Prostate gland (tissue), 2 donors: ENCODE data around the gene TAGAP. TPM values are rescaled to one million over a fixed set of nuclear protein-coding genes. Genes with fewer than 3 reads are reported as not detected.
A peak's percentile ranks its signal among the peaks of the same experiment; 100 is the strongest.

Source experiments
- DNase-seq: peaks from one replicate; pipeline ENCODE4 v3.0.0-alpha.2; 2019; ENCODE audit warnings: low spot score
- H3K27ac ChIP-seq, 2 donors: fragments of 200-600 bp; sonication (generic); 2 replicates each; pipeline ENCODE4 v1.5.1; 2017 to 2019
- H3K27me3 ChIP-seq: fragments of 200-600 bp; sonication (generic); replicated peaks from 2 replicates; pipeline ENCODE4 v1.5.1; 2019; ENCODE audit not compliant: insufficient read depth
- H3K36me3 ChIP-seq, 2 donors: fragments of 200-600 bp; sonication (generic); 1 replicate in 1 of 2; 2 replicates in 1 of 2; pipeline versions ENCODE4 v1.5.1 to v1.8.1; 2017 to 2019
- H3K4me1 ChIP-seq: fragments of 200-600 bp; sonication (generic); replicated peaks from 2 replicates; pipeline ENCODE4 v1.5.1; 2019
- H3K4me3 ChIP-seq, 2 donors: fragments of 200-600 bp; sonication (generic); 2 replicates each; pipeline ENCODE4 v1.5.1; 2017 to 2019
- H3K9me3 ChIP-seq: fragments of 200-600 bp; sonication (generic); 2 replicates; pipeline ENCODE4 v1.5.1; 2017
- CTCF ChIP-seq, 4 experiments: fragments of 200-600 bp in 2 of 4; fragments of 450-650 bp in 2 of 4; sonication (generic) in 2 of 4; IDR thresholded peaks; 1 replicate in 3 of 4; 2 replicates in 1 of 4; pipeline ENCODE4 v1.5.1; 2016 to 2019; ENCODE audit warnings: antibody characterized with exemption in 4 of 4, mild to moderate bottlenecking in 2 of 4, moderate library complexity in 2 of 4
- POLR2A ChIP-seq: fragments of 450-650 bp; IDR thresholded peaks from one replicate; pipeline ENCODE4 v1.6.1; 2016; ENCODE audit warnings: antibody characterized with exemption, mild to moderate bottlenecking
- POLR2AphosphoS5 ChIP-seq: sonication (generic); formaldehyde crosslinking; IDR thresholded peaks from one replicate; pipeline ENCODE4 v1.6.1; 2017; ENCODE audit warnings: antibody characterized with exemption
- WGBS: methylation state at CpG from one replicate; pipeline ENCODE4 v1.1.5; 2018; 5-methylcytosine and 5-hydroxymethylcytosine counted together
- intact Hi-C: fragments of 100-400 bp; cut with DNase I; formaldehyde crosslinking; loops from one replicate; pipeline ENCODE4 v1.14.2; 2022
- total RNA-seq, 2 donors: library from RNA; depleted of rRNA; stranded (reverse); fragments of >200 nt; gene quantifications; one replicate each; pipeline ENCODE4 v1.1.0, GENCODE V29; 2016

Gene TAGAP
- total RNA-seq = 1 to 10 TPM; 2.6 to 4.8 TPM

- TF ChIP-seq CTCF (IDR thresholded peaks at IDR 0.05) = no peak
- peak; percentile 14 for TF ChIP-seq POLR2A
- peak; percentile 56 for TF ChIP-seq POLR2AphosphoS5
Measured at GRCh38 chr6:159044899-159045727, at the start of gene TAGAP. Gene TAGAP (minus strand): TSS chr6:159044991. CDS start chr6:159044146, 845 bp downstream.

GRCh38 chr6:159093609-159094443, 49.0 kb upstream of the TAGAP start:
- WGBS = 89% methylated on average over 32 of the region's 32 CpGs
- no peaks in the 10 kb centered on the region for H3K9me3 ChIP-seq
- H3K4me1 ChIP-seq = no peaks in the 10 kb centered on the region
- no peaks in the 10 kb centered on the region for H3K36me3 ChIP-seq
- H3K27ac ChIP-seq = no peak overlapping the region
- no peak for TF ChIP-seq POLR2AphosphoS5
- TF ChIP-seq CTCF (IDR thresholded peaks at IDR 0.05) = no peak
- TF ChIP-seq POLR2A = no peak
- intact Hi-C loops = no loop called here
- no peaks in the 10 kb centered on the region for H3K27me3 ChIP-seq
- no peak overlapping the region for H3K4me3 ChIP-seq
- DNase-seq = no peak

More at GRCh38 chr6:159044899-159045727, at the start of gene TAGAP:
- peak within 1 kb of the TSS in 1 of 2 donors; percentile 10 for H3K4me3 ChIP-seq
- DNase-seq = peak; percentile 46
- H3K36me3 ChIP-seq = no peaks in the 10 kb centered on the region
- H3K4me1 ChIP-seq = no peaks in the 10 kb centered on the region
- intact Hi-C loops = no loop called here
- 20% methylated on average over 15 of the region's 15 CpGs for WGBS
- no peaks in the 10 kb centered on the region for H3K27me3 ChIP-seq
- no peak within 1 kb of the TSS for H3K27ac ChIP-seq
- no peaks in the 10 kb centered on the region for H3K9me3 ChIP-seq

- H3K4me3 ChIP-seq = no peak overlapping the region
- no peaks in the 10 kb centered on the region for H3K27me3 ChIP-seq
- H3K9me3 ChIP-seq = no peaks in the 10 kb centered on the region
- H3K27ac ChIP-seq = no peak overlapping the region
- no peaks in the 10 kb centered on the region for H3K4me1 ChIP-seq
- TF ChIP-seq POLR2A (no peak), CTCF (IDR thresholded peaks at IDR 0.05) (no peak), POLR2AphosphoS5 (no peak)
- 63% methylated on average over 5 of the region's 5 CpGs for WGBS
- DNase-seq = no peak
- H3K36me3 ChIP-seq = no peaks in the 10 kb centered on the region
- intact Hi-C loops = no loop called here
Measured at GRCh38 chr6:159092631-159093030, 47.8 kb upstream of the TAGAP start.

GRCh38 chr6:159090530-159091480, 46.0 kb upstream of the TAGAP start:
- H3K9me3 ChIP-seq = no peaks in the 10 kb centered on the region
- TF ChIP-seq POLR2A (no peak), POLR2AphosphoS5 (no peak), CTCF (IDR thresholded peaks at IDR 0.05) (no peak)
- 49% methylated on average over 10 of the region's 10 CpGs for WGBS
- intact Hi-C loops = no loop called here
- no peaks in the 10 kb centered on the region for H3K27me3 ChIP-seq
- no peaks in the 10 kb centered on the region for H3K36me3 ChIP-seq
- no peak overlapping the region for H3K4me3 ChIP-seq
- DNase-seq = no peak
- no peaks in the 10 kb centered on the region for H3K4me1 ChIP-seq
- H3K27ac ChIP-seq = no peak overlapping the region
